ENCODE data around the gene KLB. TPM values are rescaled to one million over a fixed set of nuclear protein-coding genes. Genes with fewer than 3 reads are reported as not detected.

KLB gene
- total RNA-seq, 2 donors from 2014 or later: not detected

DNA sequence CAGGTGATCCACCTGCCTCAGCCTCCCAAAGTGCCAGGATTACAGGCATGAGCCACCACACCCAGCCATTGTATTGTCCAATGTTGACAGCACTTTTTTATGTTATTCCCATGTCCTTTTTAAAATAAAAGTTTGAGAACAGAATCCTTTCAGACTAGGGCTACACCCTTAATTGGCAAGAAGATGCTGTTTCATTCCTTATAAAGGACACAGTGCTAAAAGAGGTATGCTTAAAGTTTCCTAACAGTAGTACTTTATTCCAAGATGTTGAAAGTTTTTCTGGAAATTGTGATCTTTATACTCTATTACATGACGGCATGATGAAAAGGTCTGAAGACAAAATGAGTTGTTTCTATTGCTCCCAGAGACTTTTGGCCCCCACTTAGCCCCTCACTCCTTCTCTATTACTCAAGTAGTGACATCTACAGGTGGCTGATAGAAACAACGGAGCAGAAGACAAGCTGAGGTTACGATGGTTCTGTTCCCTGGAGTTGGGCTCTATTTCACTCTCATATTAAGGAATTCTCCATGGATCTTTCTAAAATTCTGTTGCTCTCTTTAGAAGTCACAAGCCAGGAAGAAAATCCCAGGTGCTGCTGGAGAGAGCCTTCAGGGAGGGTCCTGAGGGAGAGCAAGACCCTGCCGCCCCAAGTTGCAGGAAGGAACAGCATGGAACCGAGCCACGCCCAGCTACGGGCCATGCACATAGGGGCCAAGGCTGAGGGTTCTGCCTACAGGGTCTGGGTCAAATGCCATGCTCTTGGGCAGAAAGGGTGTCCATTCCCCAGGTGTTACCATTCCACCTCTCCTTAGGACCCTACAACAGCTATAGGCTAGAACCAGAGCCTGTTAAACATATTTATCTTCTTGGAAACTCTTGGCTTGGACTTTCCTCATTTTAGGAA is 29.2 kb downstream of the KLB start:
- Histone ChIP-seq H3K27me3 (replicated peaks; ENCODE audit: insufficient read depth) (no peaks in the 10 kb centered on the region), H3K9me3 (no peaks in the 10 kb centered on the region), H3K4me1 (ENCODE audit: control insufficient read depth in 1 of 2, low read depth in 2 of 2) (no peaks in the 10 kb centered on the region), H3K36me3 (no peaks in the 10 kb centered on the region), H3K27ac (no peak overlapping the region), H3K4me3 (no peak overlapping the region)
- no peak for ATAC-seq (ENCODE audit: insufficient number of reproducible peaks, low FRiP score, low read depth)
- no peak for DNase-seq (ENCODE audit: low spot score)
- TF ChIP-seq, protein P1, sequence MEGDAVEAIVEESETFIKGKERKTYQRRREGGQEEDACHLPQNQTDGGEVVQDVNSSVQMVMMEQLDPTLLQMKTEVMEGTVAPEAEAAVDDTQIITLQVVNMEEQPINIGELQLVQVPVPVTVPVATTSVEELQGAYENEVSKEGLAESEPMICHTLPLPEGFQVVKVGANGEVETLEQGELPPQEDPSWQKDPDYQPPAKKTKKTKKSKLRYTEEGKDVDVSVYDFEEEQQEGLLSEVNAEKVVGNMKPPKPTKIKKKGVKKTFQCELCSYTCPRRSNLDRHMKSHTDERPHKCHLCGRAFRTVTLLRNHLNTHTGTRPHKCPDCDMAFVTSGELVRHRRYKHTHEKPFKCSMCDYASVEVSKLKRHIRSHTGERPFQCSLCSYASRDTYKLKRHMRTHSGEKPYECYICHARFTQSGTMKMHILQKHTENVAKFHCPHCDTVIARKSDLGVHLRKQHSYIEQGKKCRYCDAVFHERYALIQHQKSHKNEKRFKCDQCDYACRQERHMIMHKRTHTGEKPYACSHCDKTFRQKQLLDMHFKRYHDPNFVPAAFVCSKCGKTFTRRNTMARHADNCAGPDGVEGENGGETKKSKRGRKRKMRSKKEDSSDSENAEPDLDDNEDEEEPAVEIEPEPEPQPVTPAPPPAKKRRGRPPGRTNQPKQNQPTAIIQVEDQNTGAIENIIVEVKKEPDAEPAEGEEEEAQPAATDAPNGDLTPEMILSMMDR (IDR thresholded peaks at IDR 0.05): no peak

DNA sequence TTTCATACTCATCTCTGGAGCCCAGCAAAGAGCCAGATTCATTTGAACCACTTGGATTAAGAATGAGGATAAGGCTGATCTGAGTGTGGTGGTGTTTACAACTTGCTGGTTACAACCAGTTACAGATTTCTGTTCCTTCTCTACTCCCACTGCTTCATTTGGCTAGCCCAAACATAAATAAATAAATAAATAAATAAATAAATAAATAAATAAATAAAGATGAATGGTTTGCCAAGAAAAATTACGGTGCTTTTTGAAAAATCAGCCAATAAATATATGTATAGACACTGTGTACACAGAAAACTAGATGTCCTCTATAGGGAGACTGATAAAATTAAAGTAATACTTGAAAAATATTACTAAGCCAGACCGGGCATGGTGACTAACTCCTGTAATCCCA is 34.9 kb downstream of the KLB start:
- H3K27ac ChIP-seq: no peak overlapping the region
- TF ChIP-seq, protein P1 (IDR thresholded peaks at IDR 0.05): no peak
- no peaks in the 10 kb centered on the region for H3K36me3 ChIP-seq
- ATAC-seq (ENCODE audit: insufficient number of reproducible peaks, low FRiP score, low read depth): no peak
- no peak overlapping the region for H3K4me3 ChIP-seq
- no peaks in the 10 kb centered on the region for H3K9me3 ChIP-seq
- H3K27me3 ChIP-seq (replicated peaks; ENCODE audit: insufficient read depth): peaks cover 3% of the 10 kb centered on the region
- H3K4me1 ChIP-seq (ENCODE audit: control insufficient read depth in 1 of 2, low read depth in 2 of 2): peaks cover 0 to 2% of the 10 kb centered on the region in 2 donors
- no peak for DNase-seq (ENCODE audit: low spot score)

DNA sequence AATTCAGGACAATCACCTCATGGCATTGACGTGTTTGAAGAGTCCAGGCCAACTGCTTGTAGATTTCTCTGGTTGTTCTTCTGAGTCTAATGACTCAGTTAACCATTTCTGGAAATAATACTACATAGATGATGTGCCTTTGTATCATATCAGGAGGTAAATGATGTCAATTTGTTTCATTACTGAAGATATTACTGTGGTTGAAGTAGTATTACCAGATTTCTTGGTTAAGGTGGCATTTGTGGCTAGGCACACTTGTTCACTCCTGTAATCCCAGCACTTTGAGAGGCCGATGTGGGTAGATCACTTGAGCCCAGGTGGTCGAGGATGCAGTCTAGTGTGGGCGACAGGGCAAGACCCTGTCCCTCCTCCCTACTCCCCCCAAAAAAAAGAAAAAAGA is 36.3 kb downstream of the KLB start:
- ATAC-seq (ENCODE audit: insufficient number of reproducible peaks, low FRiP score, low read depth): no peak
- H3K9me3 ChIP-seq: no peaks in the 10 kb centered on the region

GRCh38 chr4:39446483-39446841 is 39.7 kb downstream of the KLB start:
- no peaks in the 10 kb centered on the region for H3K9me3 ChIP-seq
- peak overlapping the region; percentile 66 for H3K4me3 ChIP-seq
- DNase-seq (ENCODE audit: low spot score) (no peak), ATAC-seq (ENCODE audit: insufficient number of reproducible peaks, low FRiP score, low read depth) (no peak)
- peaks cover 3% of the 10 kb centered on the region for H3K27me3 ChIP-seq (replicated peaks; ENCODE audit: insufficient read depth)
- peaks cover 0 to 10% of the 10 kb centered on the region in 2 donors for H3K4me1 ChIP-seq (ENCODE audit: control insufficient read depth in 1 of 2, low read depth in 2 of 2)
- peaks cover 3% of the 10 kb centered on the region for H3K36me3 ChIP-seq
- H3K27ac ChIP-seq: no peak overlapping the region
- TF ChIP-seq, protein P1 (IDR thresholded peaks at IDR 0.05): no peak

More for the DNA sequence above, 36.3 kb downstream of the KLB start:
- no peak overlapping the region for H3K4me3 ChIP-seq
- peaks cover 0 to 10% of the 10 kb centered on the region in 2 donors for H3K4me1 ChIP-seq (ENCODE audit: control insufficient read depth in 1 of 2, low read depth in 2 of 2)
- peaks cover 3% of the 10 kb centered on the region for H3K27me3 ChIP-seq (replicated peaks; ENCODE audit: insufficient read depth)
- TF ChIP-seq, protein P1 (IDR thresholded peaks at IDR 0.05): no peak
- no peak for DNase-seq (ENCODE audit: low spot score)
- H3K36me3 ChIP-seq: no peaks in the 10 kb centered on the region
- H3K27ac ChIP-seq: no peak overlapping the region

GRCh38 chr4:39446842-39447573 is 40.3 kb downstream of the KLB start:
- TF ChIP-seq, protein P1 (IDR thresholded peaks at IDR 0.05): peak; percentile 20
- Histone ChIP-seq H3K36me3 (peaks cover 8% of the 10 kb centered on the region), H3K27ac (no peak overlapping the region), H3K27me3 (replicated peaks; ENCODE audit: insufficient read depth) (peaks cover 3% of the 10 kb centered on the region), H3K4me1 (ENCODE audit: control insufficient read depth in 1 of 2, low read depth in 2 of 2) (peaks cover 0 to 10% of the 10 kb centered on the region in 2 donors), H3K4me3 (peak overlapping the region; percentile 66), H3K9me3 (no peaks in the 10 kb centered on the region)
- DNase-seq (ENCODE audit: low spot score) (no peak), ATAC-seq (ENCODE audit: insufficient number of reproducible peaks, low FRiP score, low read depth) (no peak)

All from thoracic aorta (tissue), 2 donors.